ENCODE data around the gene MAN1A2.
A peak's percentile ranks its signal among the peaks of the same experiment; 100 is the strongest.
"Not testable (repeated sequence)": the region's sequence is repeated elsewhere in the genome, so short reads cannot be mapped to it uniquely, and the experiment has no call there.

The MAN1A2 gene

GRCh38 chr1:117367046-117368025 is at the start of gene MAN1A2:
MAN1A2 (plus strand) TSS chr1:117367449; CDS start chr1:117368184, 735 bp downstream.
- peak; percentile 82 for DNase-seq

DNA sequence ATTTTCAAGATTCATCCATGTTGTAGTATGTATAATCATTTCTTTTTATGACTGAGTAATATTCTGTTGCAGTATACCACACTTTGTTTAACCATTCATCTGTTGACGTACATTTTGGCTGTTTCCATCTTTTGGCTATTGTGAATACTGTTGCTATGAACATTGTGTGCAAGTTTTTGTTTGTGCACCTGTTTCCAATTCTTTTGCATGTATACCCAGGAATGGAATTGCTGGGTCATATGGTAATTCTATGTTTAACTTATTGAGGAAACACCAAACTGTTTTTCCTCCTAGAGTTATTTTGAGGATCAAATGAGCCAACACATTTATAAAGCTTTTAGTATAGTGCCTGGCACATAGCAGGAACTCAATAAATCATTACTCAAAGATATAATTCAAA is 49.2 kb upstream of the MAN1A2 start:
- no peak for DNase-seq

DNA sequence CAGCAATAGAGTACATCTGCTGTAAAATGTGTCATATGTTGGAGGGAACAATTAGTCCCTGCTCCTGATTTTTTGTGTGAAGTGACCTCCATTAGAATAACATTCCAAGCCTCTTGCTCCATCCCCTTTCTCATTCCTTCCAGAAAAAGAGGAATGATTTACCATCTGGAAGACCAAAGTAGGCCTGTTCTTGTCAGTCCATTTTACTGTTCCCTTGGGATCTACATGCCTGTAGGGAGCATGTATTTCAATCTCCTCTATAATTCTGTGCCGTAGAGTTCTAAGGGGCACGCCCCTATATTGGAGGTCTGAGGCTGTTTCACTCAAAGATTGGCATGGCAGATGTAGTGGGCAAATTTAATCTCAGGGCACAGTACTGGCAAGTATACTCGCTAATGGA is 48.8 kb upstream of the MAN1A2 start:
- DNase-seq, result no peak

DNA sequence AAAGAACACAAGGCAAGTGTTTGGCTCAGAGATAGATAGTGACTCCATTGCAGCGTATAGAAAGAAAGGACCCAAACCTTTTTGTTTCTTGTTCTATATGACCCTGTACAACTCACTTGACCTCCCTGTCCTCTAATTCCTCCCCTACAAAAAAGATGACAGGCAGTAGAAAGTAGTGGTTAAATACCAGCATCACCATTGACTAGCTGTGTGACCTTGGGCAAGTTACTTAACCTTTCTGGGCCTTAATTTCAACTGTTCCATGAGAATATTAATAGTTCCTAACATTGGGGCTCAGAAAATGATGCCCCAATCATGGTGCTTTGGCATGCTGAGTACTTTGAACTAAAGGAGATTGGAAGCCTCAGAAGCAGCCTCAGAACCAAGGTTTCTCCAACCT is 46.7 kb upstream of the MAN1A2 start:
- no peak for DNase-seq

GRCh38 chr1:117321680-117322609 is 45.3 kb upstream of the MAN1A2 start:
- no peak for DNase-seq

GRCh38 chr1:117324357-117324756 is 42.9 kb upstream of the MAN1A2 start:
- DNase-seq, result no peak

- not testable (repeated sequence) for DNase-seq
Observed at GRCh38 chr1:117326035-117326434, 41.2 kb upstream of the MAN1A2 start.

GRCh38 chr1:117327011-117327410 is 40.2 kb upstream of the MAN1A2 start:
- no peak for DNase-seq

GRCh38 chr1:117335376-117336086 is 31.7 kb upstream of the MAN1A2 start:
- no peak for DNase-seq

DNA sequence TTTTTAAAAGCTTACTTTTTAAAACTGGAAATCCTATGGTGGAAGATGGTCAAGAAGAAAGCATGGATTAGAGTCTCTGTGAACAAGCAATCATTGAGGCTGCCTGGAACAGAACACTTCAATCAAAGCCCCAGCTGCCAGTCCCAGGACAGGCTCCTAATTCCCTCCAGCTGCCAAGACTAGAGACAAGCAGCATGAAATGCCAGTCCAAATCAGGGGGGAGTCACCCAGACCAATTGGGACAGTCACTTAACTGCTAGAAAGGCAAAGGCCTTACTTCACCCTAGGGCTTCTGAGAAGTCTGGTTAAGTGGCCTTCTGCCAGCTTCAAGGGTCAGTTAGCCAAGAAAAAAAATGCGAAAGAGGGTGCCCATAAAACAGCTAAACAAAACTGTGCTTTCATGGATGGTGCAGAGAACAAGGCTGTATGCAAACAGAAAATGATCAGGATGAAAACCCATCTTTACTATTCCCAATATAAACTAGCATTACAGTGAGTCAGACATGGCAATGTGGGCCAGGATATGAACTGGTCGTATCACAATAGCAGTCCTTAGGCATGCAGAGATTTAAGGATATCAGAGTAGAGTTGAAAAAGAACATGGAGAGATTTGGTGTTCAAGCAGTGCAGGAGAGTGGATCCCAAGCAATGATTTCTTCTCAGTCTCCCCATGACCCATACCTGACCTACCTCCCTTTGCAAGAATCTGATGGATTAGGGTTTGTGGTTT is 31.0 kb upstream of the MAN1A2 start:
- DNase-seq, result no peak

GRCh38 chr1:117339866-117340700 is 27.2 kb upstream of the MAN1A2 start:
- peak; percentile 18 to 54 for DNase-seq

DNA sequence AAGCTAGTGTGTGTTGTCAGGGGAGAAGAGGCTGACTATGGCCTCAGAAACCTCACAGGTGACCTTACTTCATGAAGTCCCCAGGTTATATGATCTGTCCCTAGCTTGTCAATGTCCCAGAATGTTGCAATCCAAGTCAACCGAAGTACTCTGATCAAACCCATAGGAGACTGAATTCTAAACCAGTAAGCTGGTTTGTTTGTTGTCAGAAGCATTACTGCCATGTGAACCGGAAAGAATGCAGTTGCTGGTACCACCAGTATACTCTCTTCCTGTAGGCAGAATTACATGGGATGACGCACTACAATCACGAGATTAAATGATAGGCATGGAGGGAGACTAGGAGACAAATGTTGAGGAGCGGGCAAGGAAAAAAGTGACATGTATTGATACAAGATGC is 26.1 kb upstream of the MAN1A2 start:
- DNase-seq, result no peak

DNA sequence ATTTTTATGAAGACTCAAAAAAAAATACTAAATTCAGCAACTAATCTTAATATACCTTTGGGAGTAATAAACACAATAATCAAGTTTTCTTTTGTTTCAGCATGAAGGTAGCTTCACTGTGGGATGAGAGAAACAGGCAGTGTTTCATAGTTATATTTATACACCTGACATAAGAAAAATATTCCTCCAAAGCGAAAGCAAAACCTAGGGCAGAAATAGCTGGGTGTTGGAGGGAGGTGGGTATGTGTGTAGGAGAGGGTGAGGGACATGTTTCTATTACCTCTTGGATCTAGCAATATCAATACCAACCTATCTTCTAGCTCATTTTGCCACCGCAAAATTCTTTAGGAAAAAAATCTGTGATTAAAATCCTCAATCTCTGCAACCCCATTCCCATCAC is 24.9 kb upstream of the MAN1A2 start:
- DNase-seq, result no peak

DNA sequence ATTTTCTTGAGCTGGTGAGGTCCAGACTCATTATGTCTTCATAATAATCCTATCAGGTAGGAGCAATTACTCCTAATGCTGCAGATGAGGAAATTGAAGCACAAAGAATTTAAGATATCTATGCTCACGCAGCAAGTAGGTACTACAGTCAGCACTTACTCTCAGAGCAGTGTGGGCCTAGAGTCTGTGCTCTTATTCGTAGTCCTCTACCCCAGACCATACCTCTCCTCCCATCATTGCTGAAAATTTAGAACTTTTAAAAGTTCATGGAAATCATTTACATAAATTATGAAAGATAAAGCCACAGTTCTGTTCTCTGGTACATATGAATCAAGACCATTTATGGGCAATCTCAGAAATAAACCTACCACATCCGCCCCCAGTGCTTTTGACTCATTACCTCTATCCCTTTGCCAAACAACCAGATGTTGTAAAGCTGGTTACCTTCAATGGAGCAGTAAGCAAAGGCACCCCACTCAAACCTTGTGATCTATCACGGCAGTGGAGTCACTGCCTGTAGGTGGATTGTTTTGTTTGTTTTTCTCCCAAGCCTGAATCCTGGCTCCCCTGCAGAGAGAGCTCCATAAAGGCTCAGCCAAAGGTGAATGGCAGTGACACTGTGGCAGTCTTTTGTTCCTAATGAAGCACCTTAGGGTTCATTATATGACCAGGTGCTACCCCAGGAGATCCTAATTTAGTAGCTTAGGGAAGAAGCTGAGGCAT is 20.9 kb upstream of the MAN1A2 start:
- peak in 1 of 2 donors; percentile 36 for DNase-seq

DNA sequence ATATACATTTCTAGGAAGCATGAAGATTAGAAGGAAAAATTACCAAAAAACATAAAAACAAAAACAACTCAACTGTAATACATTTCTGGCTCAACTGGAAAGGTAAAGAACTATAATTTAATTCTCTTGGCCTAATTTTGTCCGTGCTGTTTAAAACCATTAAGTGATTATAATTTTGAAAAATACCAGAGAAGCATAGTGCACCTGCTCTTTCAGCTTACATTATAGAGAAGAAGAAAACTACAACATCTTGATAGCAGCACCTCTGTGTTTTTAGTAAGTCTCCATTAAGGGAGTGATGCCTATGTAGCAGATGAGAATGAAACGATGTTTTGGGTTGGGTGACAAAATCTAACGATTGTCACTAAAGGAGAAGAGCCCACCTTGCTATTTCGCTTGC is 19.3 kb upstream of the MAN1A2 start:
- DNase-seq, result no peak

DNA sequence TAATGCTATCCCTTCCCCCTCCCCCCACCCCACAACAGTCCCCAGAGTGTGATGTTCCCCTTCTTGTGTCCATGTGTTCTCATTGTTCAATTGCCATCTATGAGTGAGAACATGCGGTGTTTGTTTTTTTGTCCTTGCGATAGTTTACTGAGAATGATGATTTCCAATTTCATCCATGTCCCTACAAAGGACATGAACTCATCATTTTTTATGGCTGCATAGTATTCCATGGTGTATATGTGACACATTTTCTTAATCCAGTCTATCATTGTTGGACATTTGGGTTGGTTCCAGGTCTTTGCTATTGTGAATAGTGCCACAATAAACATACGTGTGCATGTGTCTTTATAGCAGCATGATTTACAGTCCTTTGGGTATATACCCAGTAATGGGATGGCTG is 14.6 kb upstream of the MAN1A2 start:
- not testable (repeated sequence) for DNase-seq

DNA sequence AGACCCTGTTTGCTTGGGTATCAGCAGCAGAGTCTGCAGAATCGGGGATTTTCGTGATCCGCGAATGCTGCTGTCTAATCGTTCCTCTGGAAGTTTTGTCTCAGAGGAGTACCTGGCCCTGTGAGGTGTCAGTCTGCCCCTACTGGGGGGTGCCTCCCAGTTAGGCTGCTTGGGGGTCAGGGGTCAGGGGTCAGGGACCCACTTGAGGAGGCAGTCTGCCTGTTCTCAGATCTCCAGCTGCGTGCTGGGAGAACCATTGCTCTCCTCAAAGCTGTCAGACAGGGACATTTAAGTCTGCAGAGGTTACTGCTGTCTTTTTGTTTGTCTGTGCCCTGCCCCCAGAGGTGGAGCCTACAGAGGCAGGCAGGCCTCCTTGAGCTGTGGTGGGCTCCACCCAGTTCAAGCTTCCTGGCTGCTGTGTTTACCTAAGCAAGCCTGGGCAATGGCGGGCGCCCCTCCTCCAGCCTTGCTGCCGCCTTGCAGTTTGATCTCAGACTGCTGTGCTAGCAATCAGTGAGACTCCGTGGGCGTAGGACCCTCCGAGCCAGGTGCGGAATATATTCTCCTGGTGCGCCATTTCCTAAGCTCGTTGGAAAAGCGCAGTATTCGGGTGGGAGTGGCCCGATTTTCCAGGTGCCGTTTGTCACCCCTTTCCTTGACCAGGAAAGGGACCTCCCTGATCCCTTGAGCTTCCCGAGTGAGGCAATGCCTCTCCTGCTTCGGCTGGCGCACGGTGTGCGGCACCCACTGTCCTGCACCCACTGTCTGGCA is 9.2 kb upstream of the MAN1A2 start:
- peak in 1 of 2 donors; percentile 53 for DNase-seq

DNA sequence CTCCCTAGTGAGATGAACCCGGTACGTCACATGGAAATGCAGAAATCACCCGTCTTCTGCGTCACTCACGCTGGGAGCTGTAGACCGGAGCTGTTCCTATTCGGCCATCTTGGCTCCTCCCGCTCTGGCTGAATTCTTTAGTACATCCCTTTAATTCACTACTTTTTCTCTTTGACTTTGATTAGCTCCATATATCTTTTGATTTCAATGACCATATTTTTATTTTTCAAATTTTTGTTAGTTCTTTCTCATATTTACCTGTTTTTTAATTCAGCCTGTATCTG is 8.7 kb upstream of the MAN1A2 start:
- DNase-seq, result not testable (repeated sequence)

DNA sequence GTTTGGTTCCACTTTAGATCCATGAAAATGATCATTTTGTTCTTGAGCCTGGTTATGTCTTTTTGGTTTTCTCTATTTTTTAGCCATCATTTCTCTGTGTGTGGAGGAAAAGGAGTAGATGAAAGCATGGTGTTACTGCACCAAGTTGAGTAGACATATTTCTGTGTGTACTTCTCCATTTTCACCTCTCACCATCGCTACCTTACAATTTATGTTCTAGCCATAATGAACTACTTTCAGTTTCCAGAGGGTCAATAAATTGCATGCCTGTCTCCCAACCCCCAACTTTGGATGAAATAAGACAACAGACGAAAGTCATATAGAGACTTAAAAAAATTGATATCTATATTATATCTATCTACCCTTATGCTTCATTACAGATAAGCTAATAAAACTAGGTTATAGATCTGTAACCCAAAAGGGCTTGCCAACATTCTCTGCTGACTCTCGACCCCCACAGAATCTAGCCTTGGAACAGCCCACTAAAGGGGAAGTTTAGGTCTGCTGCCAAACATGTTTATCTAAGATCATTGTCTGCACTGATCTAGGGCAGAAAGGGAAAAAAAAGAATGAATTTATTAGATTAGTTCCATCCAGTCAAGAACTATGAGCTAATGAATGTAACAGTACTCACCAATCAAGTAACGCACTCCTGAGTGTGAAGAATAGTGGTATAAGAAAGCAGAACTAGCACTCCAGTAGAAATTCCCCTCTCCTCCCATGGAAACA is 7.5 kb upstream of the MAN1A2 start:
- DNase-seq, result no peak
